ENCODE results near the gene ADAMTS7.
"Not testable (repeated sequence)": the region's sequence is repeated elsewhere in the genome, so short reads cannot be mapped to it uniquely, and the experiment has no call there.

ADAMTS7 gene

GRCh38 chr15:78797951-78798350 lies 13.3 kb downstream of the ADAMTS7 start:
- no peak overlapping the region for H2BK12ac ChIP-seq (ENCODE audit: low read length)
- no peak for DNase-seq (ENCODE audit: low spot score)
- H3K79me1 ChIP-seq (ENCODE audit: low read depth, low read length) = peaks cover 12% of the 10 kb centered on the region
- no peak overlapping the region for H2BK120ac ChIP-seq (ENCODE audit: low read depth, low read length)
- H3K4me1 ChIP-seq (ENCODE audit: control insufficient read depth in 2 of 2, insufficient read depth in 1 of 2, low read depth in 1 of 2, low read length in 2 of 2) = no peaks in the 10 kb centered on the region
- H3K14ac ChIP-seq (ENCODE audit: low read length) = no peak overlapping the region
- H3K4me3 ChIP-seq (ENCODE audit: low read length in 2 of 2) = no peak overlapping the region
- no peaks in the 10 kb centered on the region for H3K9me3 ChIP-seq (replicated peaks in 1 of 2; ENCODE audit: control insufficient read depth in 2 of 2, insufficient read depth in 1 of 2, low read depth in 1 of 2, low read length in 2 of 2)
- no CpG with 5 or more reads among the region's 13 CpGs for WGBS, 2 donors (ENCODE audit: extremely low coverage in 2 of 2, insufficient read length in 2 of 2, insufficient replicate concordance in 1 of 2)
- H3K27ac ChIP-seq (replicated peaks; ENCODE audit: low read length) = no peak overlapping the region
- H3K4me2 ChIP-seq (ENCODE audit: insufficient read depth, low read length, poor library complexity, severe bottlenecking) = no peak overlapping the region
- H4K8ac ChIP-seq (ENCODE audit: low read depth, low read length) = no peak overlapping the region
- no peak overlapping the region for H3K18ac ChIP-seq (ENCODE audit: low read length)
- H3K36me3 ChIP-seq (replicated peaks in 1 of 2; ENCODE audit: control insufficient read depth in 2 of 2, insufficient read depth in 2 of 2, low read length in 2 of 2) = peaks cover 25 to 62% of the 10 kb centered on the region in 2 donors
- no peak overlapping the region for H3K4ac ChIP-seq (ENCODE audit: low read length)
- H2AK5ac ChIP-seq (ENCODE audit: low read depth, low read length) = no peak overlapping the region
- H2BK5ac ChIP-seq (ENCODE audit: low read length) = no peak overlapping the region
- H3K27me3 ChIP-seq (ENCODE audit: control insufficient read depth in 3 of 3, insufficient read depth in 3 of 3, low read depth in 1 of 3, low read length in 3 of 3) = no peaks in the 10 kb centered on the region
- no peak overlapping the region for H2BK15ac ChIP-seq (ENCODE audit: low read length)
- no peak overlapping the region for H4K91ac ChIP-seq (ENCODE audit: low read depth, low read length, poor library complexity)
- peak overlapping the region; percentile 29 for H3K23ac ChIP-seq (ENCODE audit: low read depth, low read length, poor library complexity)
- no peak overlapping the region for H3K9ac ChIP-seq (ENCODE audit: low read depth, low read length, poor library complexity)
- H2AFZ ChIP-seq (ENCODE audit: low read length) = no peak overlapping the region

- H3K4me3 ChIP-seq (ENCODE audit: low read length in 2 of 2) = no peak overlapping the region
- no peak overlapping the region for H2BK120ac ChIP-seq (ENCODE audit: low read depth, low read length)
- H3K4ac ChIP-seq (ENCODE audit: low read length) = no peak overlapping the region
- H4K8ac ChIP-seq (ENCODE audit: low read depth, low read length) = no peak overlapping the region
- peaks cover 27 to 70% of the 10 kb centered on the region in 2 donors for H3K36me3 ChIP-seq (replicated peaks in 1 of 2; ENCODE audit: control insufficient read depth in 2 of 2, insufficient read depth in 2 of 2, low read length in 2 of 2)
- no peak overlapping the region for H2BK5ac ChIP-seq (ENCODE audit: low read length)
- no peak overlapping the region for H2BK12ac ChIP-seq (ENCODE audit: low read length)
- H3K4me2 ChIP-seq (ENCODE audit: insufficient read depth, low read length, poor library complexity, severe bottlenecking) = no peak overlapping the region
- H2AFZ ChIP-seq (ENCODE audit: low read length) = no peak overlapping the region
- no peak overlapping the region for H3K23ac ChIP-seq (ENCODE audit: low read depth, low read length, poor library complexity)
- H3K27ac ChIP-seq (replicated peaks; ENCODE audit: low read length) = no peak overlapping the region
- H4K91ac ChIP-seq (ENCODE audit: low read depth, low read length, poor library complexity) = no peak overlapping the region
- H3K27me3 ChIP-seq (ENCODE audit: control insufficient read depth in 3 of 3, insufficient read depth in 3 of 3, low read depth in 1 of 3, low read length in 3 of 3) = no peaks in the 10 kb centered on the region
- H3K14ac ChIP-seq (ENCODE audit: low read length) = no peak overlapping the region
- H2AK5ac ChIP-seq (ENCODE audit: low read depth, low read length) = no peak overlapping the region
- H2BK15ac ChIP-seq (ENCODE audit: low read length) = no peak overlapping the region
- peak overlapping the region; percentile 34 for H3K9ac ChIP-seq (ENCODE audit: low read depth, low read length, poor library complexity)
- no peak for DNase-seq (ENCODE audit: low spot score)
- no CpG with 5 or more reads among the region's 15 CpGs for WGBS, 2 donors (ENCODE audit: extremely low coverage in 2 of 2, insufficient read length in 2 of 2, insufficient replicate concordance in 1 of 2)
- H3K4me1 ChIP-seq (ENCODE audit: control insufficient read depth in 2 of 2, insufficient read depth in 1 of 2, low read depth in 1 of 2, low read length in 2 of 2) = no peaks in the 10 kb centered on the region
- no peak overlapping the region for H3K18ac ChIP-seq (ENCODE audit: low read length)
- H3K9me3 ChIP-seq (replicated peaks in 1 of 2; ENCODE audit: control insufficient read depth in 2 of 2, insufficient read depth in 1 of 2, low read depth in 1 of 2, low read length in 2 of 2) = no peaks in the 10 kb centered on the region
- H3K79me1 ChIP-seq (ENCODE audit: low read depth, low read length) = peaks cover 12% of the 10 kb centered on the region
Observed at GRCh38 chr15:78796510-78796909, 14.8 kb downstream of the ADAMTS7 start.

GRCh38 chr15:78795043-78795442 lies 16.2 kb downstream of the ADAMTS7 start:
- H3K4ac ChIP-seq (ENCODE audit: low read length) = no peak overlapping the region
- H4K91ac ChIP-seq (ENCODE audit: low read depth, low read length, poor library complexity) = no peak overlapping the region
- H3K14ac ChIP-seq (ENCODE audit: low read length) = no peak overlapping the region
- H2BK15ac ChIP-seq (ENCODE audit: low read length) = no peak overlapping the region
- no peak overlapping the region for H4K8ac ChIP-seq (ENCODE audit: low read depth, low read length)
- no peak overlapping the region for H3K4me2 ChIP-seq (ENCODE audit: insufficient read depth, low read length, poor library complexity, severe bottlenecking)
- H3K23ac ChIP-seq (ENCODE audit: low read depth, low read length, poor library complexity) = no peak overlapping the region
- H3K18ac ChIP-seq (ENCODE audit: low read length) = no peak overlapping the region
- no peak overlapping the region for H2AFZ ChIP-seq (ENCODE audit: low read length)
- peaks cover 36 to 79% of the 10 kb centered on the region in 2 donors for H3K36me3 ChIP-seq (replicated peaks in 1 of 2; ENCODE audit: control insufficient read depth in 2 of 2, insufficient read depth in 2 of 2, low read length in 2 of 2)
- H2BK5ac ChIP-seq (ENCODE audit: low read length) = no peak overlapping the region
- H3K9me3 ChIP-seq (replicated peaks in 1 of 2; ENCODE audit: control insufficient read depth in 2 of 2, insufficient read depth in 1 of 2, low read depth in 1 of 2, low read length in 2 of 2) = no peaks in the 10 kb centered on the region
- DNase-seq (ENCODE audit: low spot score) = no peak
- H3K27ac ChIP-seq (replicated peaks; ENCODE audit: low read length) = no peak overlapping the region
- H3K79me1 ChIP-seq (ENCODE audit: low read depth, low read length) = peaks cover 6% of the 10 kb centered on the region
- no peak overlapping the region for H3K4me3 ChIP-seq (ENCODE audit: low read length in 2 of 2)
- no peaks in the 10 kb centered on the region for H3K4me1 ChIP-seq (ENCODE audit: control insufficient read depth in 2 of 2, insufficient read depth in 1 of 2, low read depth in 1 of 2, low read length in 2 of 2)
- H3K9ac ChIP-seq (ENCODE audit: low read depth, low read length, poor library complexity) = no peak overlapping the region
- H2BK120ac ChIP-seq (ENCODE audit: low read depth, low read length) = no peak overlapping the region
- H2BK12ac ChIP-seq (ENCODE audit: low read length) = no peak overlapping the region
- H3K27me3 ChIP-seq (ENCODE audit: control insufficient read depth in 3 of 3, insufficient read depth in 3 of 3, low read depth in 1 of 3, low read length in 3 of 3) = no peaks in the 10 kb centered on the region
- no peak overlapping the region for H2AK5ac ChIP-seq (ENCODE audit: low read depth, low read length)

GRCh38 chr15:78794446-78794845 lies 16.8 kb downstream of the ADAMTS7 start:
- H3K27me3 ChIP-seq (ENCODE audit: control insufficient read depth in 3 of 3, insufficient read depth in 3 of 3, low read depth in 1 of 3, low read length in 3 of 3); H2AK5ac ChIP-seq (ENCODE audit: low read depth, low read length); H3K4ac ChIP-seq (ENCODE audit: low read length); H2AFZ ChIP-seq (ENCODE audit: low read length); H3K4me1 ChIP-seq (ENCODE audit: control insufficient read depth in 2 of 2, insufficient read depth in 1 of 2, low read depth in 1 of 2, low read length in 2 of 2); H3K14ac ChIP-seq (ENCODE audit: low read length); H3K18ac ChIP-seq (ENCODE audit: low read length); H3K23ac ChIP-seq (ENCODE audit: low read depth, low read length, poor library complexity); H3K4me2 ChIP-seq (ENCODE audit: insufficient read depth, low read length, poor library complexity, severe bottlenecking); H3K9ac ChIP-seq (ENCODE audit: low read depth, low read length, poor library complexity); H2BK120ac ChIP-seq (ENCODE audit: low read depth, low read length); DNase-seq (ENCODE audit: low spot score); H2BK15ac ChIP-seq (ENCODE audit: low read length); H2BK5ac ChIP-seq (ENCODE audit: low read length); H3K9me3 ChIP-seq (replicated peaks in 1 of 2; ENCODE audit: control insufficient read depth in 2 of 2, insufficient read depth in 1 of 2, low read depth in 1 of 2, low read length in 2 of 2); H3K27ac ChIP-seq (replicated peaks; ENCODE audit: low read length); H3K79me1 ChIP-seq (ENCODE audit: low read depth, low read length); H4K8ac ChIP-seq (ENCODE audit: low read depth, low read length); H4K91ac ChIP-seq (ENCODE audit: low read depth, low read length, poor library complexity); H2BK12ac ChIP-seq (ENCODE audit: low read length): not testable (repeated sequence)
- no CpG with 5 or more reads among the region's 4 CpGs for WGBS, 2 donors (ENCODE audit: extremely low coverage in 2 of 2, insufficient read length in 2 of 2, insufficient replicate concordance in 1 of 2)
- H3K36me3 ChIP-seq (replicated peaks in 1 of 2; ENCODE audit: control insufficient read depth in 2 of 2, insufficient read depth in 2 of 2, low read length in 2 of 2) = peaks cover 38 to 85% of the 10 kb centered on the region in 2 donors
- peak overlapping the region in 1 of 2 donors; percentile 65 for H3K4me3 ChIP-seq (ENCODE audit: low read length in 2 of 2)
